Endodermal cell (in vitro differentiated cells): ENCODE results near the gene PDE6A. TPM values are rescaled to one million over a fixed set of nuclear protein-coding genes. Genes with fewer than 3 reads are reported as not detected.

Experiments used
- DNase-seq: peaks from one replicate; pipeline ENCODE4 v3.0.0-alpha.2; 2017
- H3K27ac ChIP-seq: 2 replicates; pipeline ENCODE4 v1.5.1; 2013; ENCODE audit warnings: mild to moderate bottlenecking, low read depth, low read length, moderate library complexity
- H3K27me3 ChIP-seq: 2 replicates; pipeline ENCODE4 v1.6.1; 2013; ENCODE audit warnings: mild to moderate bottlenecking, low read length, moderate library complexity; ENCODE audit not compliant: insufficient read depth, control insufficient read depth, poor library complexity, severe bottlenecking
- H3K36me3 ChIP-seq: 2 replicates; pipeline ENCODE4 v1.7.0; 2013; ENCODE audit warnings: mild to moderate bottlenecking, low read length, moderate library complexity; ENCODE audit not compliant: control insufficient read depth, insufficient read depth
- H3K4me1 ChIP-seq: one replicate; pipeline ENCODE4 v1.7.0; 2013; ENCODE audit warnings: low read length; ENCODE audit not compliant: control insufficient read depth, insufficient read depth
- H3K4me3 ChIP-seq: 2 replicates; pipeline ENCODE4 v1.5.1; 2013; ENCODE audit warnings: mild to moderate bottlenecking, low read length, moderate library complexity
- H3K9ac ChIP-seq: 2 replicates; pipeline ENCODE4 v1.6.1; 2013; ENCODE audit warnings: mild to moderate bottlenecking, low read length, moderate library complexity; ENCODE audit not compliant: poor library complexity, severe bottlenecking; ENCODE audit errors: extremely low read depth
- H3K9me3 ChIP-seq: 2 replicates; pipeline ENCODE4 v1.6.1; 2013; ENCODE audit warnings: mild to moderate bottlenecking, low read length, moderate library complexity; ENCODE audit not compliant: control insufficient read depth
- H3K27ac Mint-ChIP-seq: 2 replicates; pipeline ENCODE4 v1.8.0; 2020; ENCODE audit warnings: mixed read lengths
- H3K27me3 Mint-ChIP-seq: 2 replicates; pipeline ENCODE4 v1.8.0; 2021; ENCODE audit warnings: mild to moderate bottlenecking, mixed read lengths; ENCODE audit not compliant: insufficient read depth
- H3K36me3 Mint-ChIP-seq: 2 replicates; pipeline ENCODE4 v1.8.0; 2020; ENCODE audit warnings: low read depth, mixed read lengths
- H3K4me1 Mint-ChIP-seq: 2 replicates; pipeline ENCODE4 v1.8.0; 2020; ENCODE audit warnings: mixed read lengths
- H3K4me3 Mint-ChIP-seq: 2 replicates; pipeline ENCODE4 v1.8.0; 2020; ENCODE audit warnings: mild to moderate bottlenecking, moderate library complexity, mixed read lengths
- H3K9me3 Mint-ChIP-seq: 2 replicates; pipeline ENCODE4 v1.8.0; 2020; ENCODE audit warnings: mild to moderate bottlenecking, mixed read lengths
- CTCF ChIP-seq: fragments of 200-600 bp; sonication (generic); conservative IDR thresholded peaks from 2 replicates; pipeline ENCODE4 v1.5.0; 2021; ENCODE audit warnings: antibody characterized with exemption, mild to moderate bottlenecking
- WGBS, 2 experiments: methylation state at CpG; one replicate each; pipeline versions ENCODE4 v1.1.5 to v1.1.7; 2013; ENCODE audit warnings: missing lambda C conversion rate in 2 of 2, mixed read lengths in 1 of 2; ENCODE audit not compliant: insufficient coverage in 1 of 2, insufficient read length in 1 of 2; 5-methylcytosine and 5-hydroxymethylcytosine counted together
- total RNA-seq, 2 donors: library from RNA; stranded (reverse); fragmentation: NEBNext Ultra II Directional in 1 of 2; extraction: Animal tissue kit (Norgen Biotek cat#: 25700) in 1 of 2; gene quantifications; 2 replicates in 1 of 2; 3 replicates in 1 of 2; pipeline ENCODE4 v1.2.1, GENCODE V29; 2021

Gene PDE6A
- total RNA-seq, 2 donors from 2014 or later: 0.07 TPM; not detected in 1

- WGBS, 2 experiments: 32 to 52% methylated on average over 5 to 14 of the region's 14 CpGs
- peak overlapping the region; percentile 98 for H3K27ac Mint-ChIP-seq
- H3K9ac ChIP-seq: peak overlapping the region; percentile 61
- peaks cover 6% of the 10 kb centered on the region for H3K36me3 Mint-ChIP-seq
- H3K27me3 ChIP-seq: no peaks in the 10 kb centered on the region
- peaks cover 9% of the 10 kb centered on the region for H3K4me1 ChIP-seq
- H3K27me3 Mint-ChIP-seq: no peaks in the 10 kb centered on the region
- peak overlapping the region; percentile 61 for H3K27ac ChIP-seq
- peak; percentile 70 for DNase-seq
- no peaks in the 10 kb centered on the region for H3K9me3 ChIP-seq
- H3K4me1 Mint-ChIP-seq: peaks cover 17% of the 10 kb centered on the region
- H3K4me3 ChIP-seq: peak overlapping the region; percentile 88
- H3K9me3 Mint-ChIP-seq: no peaks in the 10 kb centered on the region
- no peaks in the 10 kb centered on the region for H3K36me3 ChIP-seq
- peak; percentile 83 for TF ChIP-seq CTCF
- peak overlapping the region; percentile 81 for H3K4me3 Mint-ChIP-seq
Measured at GRCh38 chr5:149959406-149960236, 15.0 kb upstream of the PDE6A start.

GRCh38 chr5:149957855-149958254 is 13.3 kb upstream of the PDE6A start:
- no peak overlapping the region for H3K4me3 ChIP-seq
- Mint-ChIP-seq H3K9me3 (no peaks in the 10 kb centered on the region), H3K4me3 (no peak overlapping the region), H3K4me1 (peaks cover 17% of the 10 kb centered on the region), H3K27ac (no peak overlapping the region), H3K27me3 (no peaks in the 10 kb centered on the region), H3K36me3 (peaks cover 2% of the 10 kb centered on the region)
- H3K27ac ChIP-seq: no peak overlapping the region
- no peaks in the 10 kb centered on the region for H3K27me3 ChIP-seq
- no peak overlapping the region for H3K9ac ChIP-seq
- 98 to 100% methylated on average over 2 to 4 of the region's 4 CpGs for WGBS, 2 experiments
- no peak for DNase-seq
- TF ChIP-seq CTCF: no peak
- no peaks in the 10 kb centered on the region for H3K36me3 ChIP-seq
- H3K4me1 ChIP-seq: peaks cover 9% of the 10 kb centered on the region
- no peaks in the 10 kb centered on the region for H3K9me3 ChIP-seq

- Mint-ChIP-seq H3K4me3 (no peak overlapping the region), H3K27me3 (no peaks in the 10 kb centered on the region), H3K4me1 (peaks cover 16% of the 10 kb centered on the region), H3K27ac (no peak overlapping the region), H3K36me3 (no peaks in the 10 kb centered on the region), H3K9me3 (no peaks in the 10 kb centered on the region)
- TF ChIP-seq CTCF: no peak
- Histone ChIP-seq H3K4me3 (no peak overlapping the region), H3K9me3 (no peaks in the 10 kb centered on the region), H3K27me3 (no peaks in the 10 kb centered on the region), H3K27ac (no peak overlapping the region), H3K4me1 (peaks cover 9% of the 10 kb centered on the region), H3K9ac (no peak overlapping the region), H3K36me3 (no peaks in the 10 kb centered on the region)
- no peak for DNase-seq
- 92 to 96% methylated on average over 4 to 5 of the region's 5 CpGs for WGBS, 2 experiments
Measured at GRCh38 chr5:149956685-149957084, 12.1 kb upstream of the PDE6A start.
